HL-60 (cell line): Measurements from ENCODE around the gene TMEM135.
"Not testable (repeated sequence)": the region's sequence is repeated elsewhere in the genome, so short reads cannot be mapped to it uniquely, and the experiment has no call there.

Experiments used
- DNase-seq, 2 experiments: peaks; one replicate each; pipeline ENCODE4 v3.0.0-alpha.2; 2010 to 2020; ENCODE audit warnings: low read depth in 1 of 2, low spot score in 1 of 2
- H3K27ac ChIP-seq: fragments of 250-450 bp; sonication (Bioruptor Pico); replicated peaks from 2 replicates; pipeline ENCODE4 v1.5.1; 2020; ENCODE audit warnings: mild to moderate bottlenecking, moderate library complexity
- H3K27me3 ChIP-seq: fragments of 250-450 bp; sonication (Bioruptor Pico); 2 replicates; pipeline ENCODE4 v1.5.1; 2021; ENCODE audit warnings: mild to moderate bottlenecking, moderate library complexity; ENCODE audit not compliant: insufficient read depth, poor library complexity, severe bottlenecking
- H3K4me3 ChIP-seq: replicated peaks from 2 replicates; pipeline ENCODE4 v1.5.1; 2011; ENCODE audit warnings: mild to moderate bottlenecking, control low read depth, low read length; ENCODE audit not compliant: insufficient read depth
- GABPA ChIP-seq: IDR thresholded peaks from 2 replicates; pipeline ENCODE4 v1.6.1; 2012; ENCODE audit warnings: low read depth
- POLR2AphosphoS5 ChIP-seq: IDR thresholded peaks from 2 replicates; pipeline ENCODE4 v1.6.1; 2012; ENCODE audit warnings: low read depth
- SPI1 ChIP-seq: IDR thresholded peaks from 2 replicates; pipeline ENCODE4 v1.6.1; 2012; ENCODE audit warnings: low read depth, mild to moderate bottlenecking, borderline replicate concordance
- TF ChIP-seq, protein P1 (sequence below): IDR thresholded peaks from one replicate; pipeline ENCODE4 v1.5.1; 2011; ENCODE audit warnings: low read length, control low read depth, inconsistent platforms; ENCODE audit not compliant: insufficient read depth
- TF ChIP-seq, protein P2 (sequence below): IDR thresholded peaks from 2 replicates; pipeline ENCODE4 v1.6.1; 2012; ENCODE audit warnings: low read depth; ENCODE audit not compliant: insufficient replicate concordance

Gene TMEM135

DNA sequence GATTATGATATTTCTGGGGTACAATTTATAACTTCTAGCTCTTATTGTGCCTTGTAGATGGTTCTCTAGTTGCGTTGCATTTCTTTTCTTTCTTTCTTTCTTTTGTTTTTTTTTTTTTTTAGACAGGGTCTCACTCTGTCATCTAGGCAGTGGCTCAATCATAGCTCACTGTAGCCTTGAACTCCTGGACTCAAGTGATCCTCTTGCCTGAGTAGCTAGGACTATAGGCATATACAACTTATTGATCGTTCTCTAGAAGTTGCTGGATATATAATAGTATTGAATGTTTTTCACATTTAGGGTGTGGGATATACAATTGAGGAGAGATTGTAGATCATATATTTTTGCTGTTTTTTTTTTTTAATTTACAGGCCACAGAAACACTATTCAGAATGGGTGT lies 119.2 kb downstream of the TMEM135 start:
- Histone ChIP-seq H3K27me3 (no peaks in the 10 kb centered on the region), H3K4me3 (no peak overlapping the region), H3K27ac (no peak overlapping the region)
- no peak for TF ChIP-seq GABPA
- TF ChIP-seq, protein P1, sequence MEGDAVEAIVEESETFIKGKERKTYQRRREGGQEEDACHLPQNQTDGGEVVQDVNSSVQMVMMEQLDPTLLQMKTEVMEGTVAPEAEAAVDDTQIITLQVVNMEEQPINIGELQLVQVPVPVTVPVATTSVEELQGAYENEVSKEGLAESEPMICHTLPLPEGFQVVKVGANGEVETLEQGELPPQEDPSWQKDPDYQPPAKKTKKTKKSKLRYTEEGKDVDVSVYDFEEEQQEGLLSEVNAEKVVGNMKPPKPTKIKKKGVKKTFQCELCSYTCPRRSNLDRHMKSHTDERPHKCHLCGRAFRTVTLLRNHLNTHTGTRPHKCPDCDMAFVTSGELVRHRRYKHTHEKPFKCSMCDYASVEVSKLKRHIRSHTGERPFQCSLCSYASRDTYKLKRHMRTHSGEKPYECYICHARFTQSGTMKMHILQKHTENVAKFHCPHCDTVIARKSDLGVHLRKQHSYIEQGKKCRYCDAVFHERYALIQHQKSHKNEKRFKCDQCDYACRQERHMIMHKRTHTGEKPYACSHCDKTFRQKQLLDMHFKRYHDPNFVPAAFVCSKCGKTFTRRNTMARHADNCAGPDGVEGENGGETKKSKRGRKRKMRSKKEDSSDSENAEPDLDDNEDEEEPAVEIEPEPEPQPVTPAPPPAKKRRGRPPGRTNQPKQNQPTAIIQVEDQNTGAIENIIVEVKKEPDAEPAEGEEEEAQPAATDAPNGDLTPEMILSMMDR = no peak
- no peak for TF ChIP-seq SPI1
- TF ChIP-seq POLR2AphosphoS5 = no peak
- TF ChIP-seq, protein P2, sequence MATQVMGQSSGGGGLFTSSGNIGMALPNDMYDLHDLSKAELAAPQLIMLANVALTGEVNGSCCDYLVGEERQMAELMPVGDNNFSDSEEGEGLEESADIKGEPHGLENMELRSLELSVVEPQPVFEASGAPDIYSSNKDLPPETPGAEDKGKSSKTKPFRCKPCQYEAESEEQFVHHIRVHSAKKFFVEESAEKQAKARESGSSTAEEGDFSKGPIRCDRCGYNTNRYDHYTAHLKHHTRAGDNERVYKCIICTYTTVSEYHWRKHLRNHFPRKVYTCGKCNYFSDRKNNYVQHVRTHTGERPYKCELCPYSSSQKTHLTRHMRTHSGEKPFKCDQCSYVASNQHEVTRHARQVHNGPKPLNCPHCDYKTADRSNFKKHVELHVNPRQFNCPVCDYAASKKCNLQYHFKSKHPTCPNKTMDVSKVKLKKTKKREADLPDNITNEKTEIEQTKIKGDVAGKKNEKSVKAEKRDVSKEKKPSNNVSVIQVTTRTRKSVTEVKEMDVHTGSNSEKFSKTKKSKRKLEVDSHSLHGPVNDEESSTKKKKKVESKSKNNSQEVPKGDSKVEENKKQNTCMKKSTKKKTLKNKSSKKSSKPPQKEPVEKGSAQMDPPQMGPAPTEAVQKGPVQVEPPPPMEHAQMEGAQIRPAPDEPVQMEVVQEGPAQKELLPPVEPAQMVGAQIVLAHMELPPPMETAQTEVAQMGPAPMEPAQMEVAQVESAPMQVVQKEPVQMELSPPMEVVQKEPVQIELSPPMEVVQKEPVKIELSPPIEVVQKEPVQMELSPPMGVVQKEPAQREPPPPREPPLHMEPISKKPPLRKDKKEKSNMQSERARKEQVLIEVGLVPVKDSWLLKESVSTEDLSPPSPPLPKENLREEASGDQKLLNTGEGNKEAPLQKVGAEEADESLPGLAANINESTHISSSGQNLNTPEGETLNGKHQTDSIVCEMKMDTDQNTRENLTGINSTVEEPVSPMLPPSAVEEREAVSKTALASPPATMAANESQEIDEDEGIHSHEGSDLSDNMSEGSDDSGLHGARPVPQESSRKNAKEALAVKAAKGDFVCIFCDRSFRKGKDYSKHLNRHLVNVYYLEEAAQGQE = no peak
- no peak for DNase-seq

DNA sequence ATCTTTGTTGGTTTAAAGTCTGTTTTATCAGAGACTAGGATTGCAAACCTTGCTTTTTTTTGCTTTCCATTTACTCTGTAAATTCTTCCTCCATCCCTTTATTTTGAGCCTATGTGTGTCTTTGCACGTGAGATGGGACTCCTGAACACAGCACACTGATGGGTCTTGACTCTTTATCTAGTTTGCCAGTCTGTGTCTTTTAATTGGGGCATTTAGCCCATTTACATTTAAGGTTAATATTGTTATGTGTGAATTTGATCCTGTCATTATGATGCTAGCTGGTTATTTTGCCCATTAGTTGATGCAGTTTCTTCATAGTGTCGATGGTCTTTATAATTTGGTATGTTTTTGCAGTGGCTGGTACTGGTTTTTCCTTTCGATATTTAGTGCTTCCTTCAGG lies 131.3 kb downstream of the TMEM135 start:
- not testable (repeated sequence) for DNase-seq, H3K4me3 ChIP-seq, H3K27me3 ChIP-seq, H3K27ac ChIP-seq

DNA sequence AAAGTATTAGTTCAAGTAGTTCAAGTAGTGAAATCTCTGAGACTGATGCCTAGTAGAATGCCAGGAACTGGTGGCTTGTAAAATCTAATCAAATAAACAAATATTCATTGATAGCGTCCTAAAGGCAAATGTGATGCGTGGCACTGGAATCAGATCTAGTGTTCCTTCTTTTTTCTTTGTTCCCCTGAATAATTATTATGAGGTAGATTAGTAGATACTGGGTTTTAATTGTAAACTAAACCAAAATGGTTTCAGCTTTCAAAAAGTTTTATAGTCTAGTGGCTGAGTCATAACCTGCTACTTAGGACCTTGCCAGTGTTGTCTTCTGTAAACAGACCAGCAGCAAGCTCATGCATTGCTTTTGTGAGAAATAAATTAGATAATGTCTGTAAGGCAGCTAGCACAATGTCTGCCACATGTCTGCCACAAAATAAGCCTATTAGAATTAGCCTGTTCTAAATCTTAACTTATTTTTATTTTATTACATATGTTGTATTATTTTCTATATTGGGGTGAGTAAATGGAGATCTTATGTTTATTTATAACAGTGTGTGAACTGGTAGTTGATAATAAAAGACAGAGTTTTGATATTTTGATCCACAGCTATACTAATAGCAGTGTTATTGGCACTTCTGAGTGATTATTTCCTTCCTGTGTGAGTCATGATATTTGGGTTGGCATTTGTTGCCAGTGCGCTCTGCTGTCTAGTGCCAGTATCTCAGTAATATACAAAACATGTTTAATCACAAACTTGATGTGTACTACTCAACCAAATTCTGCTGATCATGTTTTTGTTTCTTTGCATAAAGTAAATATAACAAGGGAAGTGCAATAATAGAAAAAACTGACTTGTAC lies 135.7 kb downstream of the TMEM135 start:
- no peak for DNase-seq
- Histone ChIP-seq H3K27ac (no peak overlapping the region), H3K27me3 (no peaks in the 10 kb centered on the region), H3K4me3 (no peak overlapping the region)
- TF ChIP-seq, protein P1 = no peak
- TF ChIP-seq, protein P2 = no peak
- no peak for TF ChIP-seq POLR2AphosphoS5
- TF ChIP-seq SPI1 = no peak
- TF ChIP-seq GABPA = no peak

DNA sequence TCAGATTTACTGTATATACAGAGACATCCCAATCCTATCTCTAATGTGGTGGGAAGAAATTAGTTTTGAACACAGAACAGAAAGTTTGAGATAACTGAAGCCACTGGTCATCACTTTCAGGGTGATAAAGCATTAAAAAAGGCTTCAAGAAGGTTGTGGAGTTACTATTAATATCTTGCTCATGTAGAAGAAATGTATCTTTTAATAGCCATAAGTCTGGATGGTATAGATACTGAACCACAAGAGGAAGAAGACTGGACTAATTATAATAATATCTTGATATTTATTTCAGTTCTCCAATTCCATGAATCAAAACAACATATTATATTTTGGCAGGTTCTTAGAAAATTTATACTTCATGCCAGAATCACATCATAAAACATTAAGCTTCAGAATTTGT lies 137.1 kb downstream of the TMEM135 start:
- DNase-seq = no peak
- Histone ChIP-seq H3K27ac (no peak overlapping the region), H3K4me3 (no peak overlapping the region), H3K27me3 (no peaks in the 10 kb centered on the region)
- TF ChIP-seq GABPA (no peak), SPI1 (no peak)
- TF ChIP-seq, protein P1 = no peak
